WERI-Rb-1 (cell line): ENCODE data around the gene CHST5.
"Not testable (repeated sequence)": the region's sequence is repeated elsewhere in the genome, so short reads cannot be mapped to it uniquely, and the experiment has no call there.

Experiments used
- DNase-seq: peaks from one replicate; pipeline ENCODE4 v3.0.0-alpha.2; 2020
- H3K27ac ChIP-seq: fragments of 250-450 bp; sonication (Bioruptor Pico); 2 replicates; pipeline ENCODE4 v1.5.1; 2020; ENCODE audit warnings: mild to moderate bottlenecking, moderate library complexity
- H3K27me3 ChIP-seq: fragments of 250-450 bp; sonication (Bioruptor Pico); 2 replicates; pipeline ENCODE4 v1.5.1; 2021; ENCODE audit warnings: mild to moderate bottlenecking, low read depth, moderate library complexity; ENCODE audit not compliant: insufficient read depth, severe bottlenecking
- H3K36me3 ChIP-seq: fragments of 250-450 bp; sonication (Bioruptor Pico); 2 replicates; pipeline ENCODE4 v1.5.1; 2020; ENCODE audit warnings: mild to moderate bottlenecking, moderate library complexity
- H3K4me3 ChIP-seq: 2 replicates; pipeline ENCODE4 v1.5.1; 2011; ENCODE audit warnings: low read depth, mild to moderate bottlenecking, control low read depth, low read length
- H3K9me3 ChIP-seq: fragments of 250-450 bp; sonication (Bioruptor Pico); 2 replicates; pipeline ENCODE4 v1.5.1; 2021; ENCODE audit warnings: mild to moderate bottlenecking, moderate library complexity; ENCODE audit not compliant: severe bottlenecking
- CTCF ChIP-seq: IDR thresholded peaks from 2 replicates; pipeline ENCODE4 v1.5.1; 2011; ENCODE audit warnings: low read depth, mild to moderate bottlenecking, control low read depth, inconsistent platforms, low read length

CHST5 gene

GRCh38 chr16:75546293-75546692, 10.4 kb upstream of the CHST5 start:
- no peak overlapping the region for H3K27ac ChIP-seq
- H3K36me3 ChIP-seq = peaks cover 6% of the 10 kb centered on the region
- H3K4me3 ChIP-seq = no peak overlapping the region
- H3K9me3 ChIP-seq = no peaks in the 10 kb centered on the region
- no peak for TF ChIP-seq CTCF
- H3K27me3 ChIP-seq = no peaks in the 10 kb centered on the region
- no peak for DNase-seq

GRCh38 chr16:75545879-75546278, 10.0 kb upstream of the CHST5 start:
- not testable (repeated sequence) for H3K9me3 ChIP-seq, H3K27ac ChIP-seq, H3K27me3 ChIP-seq, DNase-seq, H3K36me3 ChIP-seq, H3K4me3 ChIP-seq

GRCh38 chr16:75542462-75542861, 6.6 kb upstream of the CHST5 start:
- DNase-seq, H3K36me3 ChIP-seq, H3K27me3 ChIP-seq, H3K4me3 ChIP-seq, H3K27ac ChIP-seq, H3K9me3 ChIP-seq: not testable (repeated sequence)

GRCh38 chr16:75541236-75541635, 5.3 kb upstream of the CHST5 start:
- Histone ChIP-seq H3K9me3 (no peaks in the 10 kb centered on the region), H3K27me3 (no peaks in the 10 kb centered on the region), H3K36me3 (peaks cover 6% of the 10 kb centered on the region), H3K27ac (no peak overlapping the region), H3K4me3 (no peak overlapping the region)
- no peak for TF ChIP-seq CTCF
- DNase-seq = no peak

- not testable (repeated sequence) for DNase-seq
Measured at GRCh38 chr16:75538882-75539565, 3.1 kb upstream of the CHST5 start.

GRCh38 chr16:75537776-75538175, 1.9 kb upstream of the CHST5 start:
- TF ChIP-seq CTCF = no peak
- no peaks in the 10 kb centered on the region for H3K9me3 ChIP-seq
- no peak overlapping the region for H3K27ac ChIP-seq
- H3K4me3 ChIP-seq = no peak overlapping the region
- no peak for DNase-seq
- H3K27me3 ChIP-seq = no peaks in the 10 kb centered on the region
- H3K36me3 ChIP-seq = peaks cover 3% of the 10 kb centered on the region; the same call in 1 of the 2 replicates

More at GRCh38 chr16:75538882-75539565, 3.1 kb upstream of the CHST5 start:
- not testable (repeated sequence) for H3K36me3 ChIP-seq, H3K4me3 ChIP-seq, H3K9me3 ChIP-seq, H3K27me3 ChIP-seq, H3K27ac ChIP-seq

- no peak for TF ChIP-seq CTCF
- Histone ChIP-seq H3K9me3 (no peaks in the 10 kb centered on the region), H3K27ac (no peak overlapping the region), H3K36me3 (no peaks in the 10 kb centered on the region), H3K4me3 (no peak overlapping the region), H3K27me3 (no peaks in the 10 kb centered on the region)
- no peak for DNase-seq
Measured at GRCh38 chr16:75535211-75535843, 581 bp downstream of the CHST5 start.
